SIG-M5 treated with dmso at 0.1 percent for 504 hours (cell line): Measurements from ENCODE around the gene RHEBL1.

ENCODE experiments used
- DNase-seq: peaks from one replicate; lab custom pipeline; 2025; ENCODE audit not compliant: unreplicated experiment; lab: John Stamatoyannopoulos, UW

The RHEBL1 gene

DNA sequence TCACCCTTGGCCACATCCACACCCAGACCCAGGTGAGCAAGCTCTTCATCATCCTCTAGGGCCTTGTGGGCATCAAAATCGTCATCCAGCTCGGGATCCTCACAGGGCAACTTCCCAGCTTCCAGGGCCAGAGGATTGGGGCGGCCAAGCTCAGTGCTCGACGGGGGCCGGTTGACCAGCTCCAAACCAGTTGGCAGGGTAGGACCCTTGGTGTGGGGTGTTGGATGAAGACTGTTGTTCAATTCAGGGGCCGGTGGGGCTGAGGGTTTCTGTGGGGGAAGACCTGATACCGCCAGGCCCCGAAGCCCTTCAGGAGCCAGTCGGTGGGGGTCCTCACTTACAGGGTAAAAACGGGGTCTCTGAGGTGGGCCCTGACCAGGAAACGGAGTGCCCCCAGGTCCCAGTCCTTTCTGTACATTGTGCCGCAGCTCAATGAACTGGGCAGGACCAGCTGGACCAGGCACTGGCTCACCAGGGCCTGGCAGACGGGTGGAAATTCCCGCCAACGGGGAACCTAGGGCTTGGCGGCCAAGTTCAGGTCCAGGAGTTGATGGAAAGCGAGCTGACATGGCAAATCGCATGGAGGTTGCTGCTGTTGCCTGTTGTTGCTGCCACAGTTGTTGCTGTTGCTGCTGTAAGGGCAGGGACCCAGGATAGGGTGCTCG, 31.4 kb downstream of the RHEBL1 start:
- no peak for DNase-seq

DNA sequence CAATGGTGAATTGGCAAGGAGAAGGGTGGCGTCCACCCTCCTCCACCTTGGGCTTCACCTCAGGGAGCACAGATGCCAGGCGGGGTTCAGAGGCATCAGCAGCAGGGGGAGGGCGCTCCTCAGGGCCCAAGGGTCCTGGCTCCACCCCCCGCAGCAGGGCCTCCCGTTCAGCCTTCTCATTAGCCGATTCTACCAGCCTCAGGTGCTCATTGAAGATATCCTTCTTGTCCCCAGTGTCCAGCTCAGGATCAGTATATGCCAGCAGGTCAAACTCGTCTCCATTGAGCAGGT, 31.9 kb downstream of the RHEBL1 start:
- no peak for DNase-seq

DNA sequence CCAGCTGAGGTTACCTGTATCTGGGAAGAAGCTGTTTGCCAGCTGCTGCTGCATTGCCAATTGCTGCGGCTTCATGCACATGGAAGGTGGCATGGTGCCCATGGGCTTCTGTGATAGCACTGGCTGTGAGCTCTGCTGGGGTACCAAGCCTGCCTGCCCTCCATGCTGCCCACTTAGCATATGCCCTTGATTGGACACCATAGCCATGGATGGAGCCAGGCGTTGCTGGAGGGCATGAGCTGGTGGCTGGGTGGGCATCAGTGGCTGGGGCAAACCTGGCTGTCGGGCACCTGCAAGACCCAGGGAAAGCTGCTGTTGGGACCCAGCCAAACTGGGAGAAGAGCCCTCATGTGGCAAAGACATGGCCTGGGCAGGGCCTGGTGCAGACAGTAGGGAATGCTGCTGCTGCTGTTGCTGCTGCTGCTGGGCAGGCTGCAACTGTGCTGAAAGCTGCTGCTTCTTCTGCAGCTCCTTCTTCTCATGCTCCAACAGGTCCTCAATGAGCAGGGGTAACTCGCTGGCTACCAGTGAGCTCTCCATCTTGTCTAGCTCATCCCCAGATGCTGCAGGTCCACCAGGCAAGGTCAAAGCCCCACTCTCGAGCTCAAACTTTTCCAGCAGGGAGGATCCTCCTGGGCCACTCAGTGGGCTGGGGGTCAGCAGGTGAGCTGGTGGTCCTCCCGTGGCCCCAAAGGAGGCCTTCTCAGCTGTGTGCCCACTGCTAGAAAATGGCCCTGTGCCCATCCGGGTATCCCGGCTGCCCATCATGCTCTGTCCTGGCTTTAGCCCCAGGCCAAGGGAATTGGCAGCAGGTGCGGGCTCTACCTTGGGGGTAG, 32.5 kb downstream of the RHEBL1 start:
- DNase-seq, result no peak

GRCh38 chr12:49036029-49036428, 33.8 kb downstream of the RHEBL1 start:
- DNase-seq, result no peak

DNA sequence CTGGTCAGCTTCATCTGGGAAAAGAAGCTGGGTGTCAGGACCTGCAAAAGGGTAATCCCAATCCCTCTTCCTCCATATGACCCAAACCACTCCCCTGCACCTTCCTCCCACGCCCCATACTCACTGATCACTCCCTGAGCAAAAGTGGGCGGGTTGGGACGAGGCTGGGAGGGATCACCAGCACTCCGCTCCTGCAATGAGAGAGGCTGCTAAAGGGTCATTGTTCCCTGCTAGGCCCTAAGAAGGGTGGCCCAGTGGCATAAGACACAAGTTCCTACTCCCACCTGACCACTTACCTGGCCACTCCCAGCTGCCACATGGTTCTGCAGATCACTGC, 35.5 kb downstream of the RHEBL1 start:
- DNase-seq, result no peak

GRCh38 chr12:49033611-49034285, 36.0 kb downstream of the RHEBL1 start:
- DNase-seq, result no peak

DNA sequence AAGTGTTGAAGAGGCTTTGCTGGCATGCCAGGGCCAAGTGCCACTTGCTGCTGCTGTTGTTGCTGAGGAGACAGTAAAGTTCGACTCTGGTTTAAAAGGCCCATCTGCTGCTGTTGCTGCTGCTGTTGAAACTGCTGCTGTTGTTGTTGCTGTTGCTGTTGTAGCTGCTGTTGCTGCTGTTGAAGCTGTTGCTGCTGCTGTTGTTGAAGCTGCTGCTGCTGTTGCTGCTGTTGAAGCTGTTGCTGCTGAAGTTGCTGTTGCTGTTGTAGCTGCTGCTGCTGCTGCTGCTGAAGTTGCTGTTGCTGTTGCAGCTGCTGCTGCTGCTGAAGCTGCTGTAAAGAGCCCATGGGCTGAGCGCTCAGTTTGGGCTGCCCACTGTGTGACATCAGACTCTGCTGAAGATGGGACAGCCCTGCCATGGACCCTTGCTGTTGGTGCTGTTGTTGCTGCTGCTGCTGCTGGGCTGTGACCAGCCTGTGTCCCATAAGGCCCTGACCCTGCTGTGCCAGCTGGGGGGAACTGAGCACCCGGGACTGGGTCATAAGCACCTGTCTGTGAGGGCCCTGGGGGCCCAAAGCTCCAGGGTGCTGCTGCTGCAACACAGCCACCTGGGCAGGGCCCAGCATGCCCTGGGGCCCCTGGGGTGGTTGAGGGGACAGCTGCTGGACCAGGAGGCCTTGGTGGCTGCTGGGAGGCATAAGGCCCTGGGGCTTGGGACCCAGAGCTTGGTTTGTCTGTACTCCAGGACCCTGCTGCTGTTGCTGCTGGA, 36.9 kb downstream of the RHEBL1 start:
- no peak for DNase-seq

GRCh38 chr12:49032276-49032675, 37.5 kb downstream of the RHEBL1 start:
- no peak for DNase-seq

DNA sequence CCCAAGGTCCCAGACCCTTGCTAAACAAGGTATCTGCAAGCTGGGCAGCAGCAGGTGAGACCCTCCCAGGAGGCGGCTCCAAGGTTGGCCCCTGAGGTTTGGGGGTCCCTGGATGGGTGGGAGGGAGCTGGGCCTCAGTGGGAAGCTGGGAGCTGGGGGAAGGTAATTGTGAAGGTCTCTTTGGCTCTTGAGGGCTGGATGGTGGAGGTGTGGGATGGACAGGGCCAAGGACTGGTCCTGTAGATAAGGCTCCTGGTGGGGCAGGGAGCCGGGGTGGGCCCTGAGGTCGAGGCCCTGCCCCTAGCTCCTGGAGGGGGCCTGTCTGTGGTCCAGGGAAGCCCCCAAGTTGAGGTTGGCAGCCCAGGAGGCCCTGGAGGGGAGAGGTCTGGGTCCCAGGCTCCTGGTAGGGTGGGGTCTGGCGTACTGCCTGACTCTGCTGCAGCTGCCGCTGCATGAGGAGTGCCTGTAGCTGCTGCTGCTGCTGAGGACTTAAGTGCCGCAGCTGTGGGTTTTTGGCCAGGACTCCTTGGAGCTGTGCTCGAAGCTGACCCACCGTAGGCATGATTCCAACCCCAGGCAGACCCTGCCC, 38.1 kb downstream of the RHEBL1 start:
- no peak for DNase-seq

GRCh38 chr12:49030714-49031572, 38.8 kb downstream of the RHEBL1 start:
- DNase-seq, result no peak

DNA sequence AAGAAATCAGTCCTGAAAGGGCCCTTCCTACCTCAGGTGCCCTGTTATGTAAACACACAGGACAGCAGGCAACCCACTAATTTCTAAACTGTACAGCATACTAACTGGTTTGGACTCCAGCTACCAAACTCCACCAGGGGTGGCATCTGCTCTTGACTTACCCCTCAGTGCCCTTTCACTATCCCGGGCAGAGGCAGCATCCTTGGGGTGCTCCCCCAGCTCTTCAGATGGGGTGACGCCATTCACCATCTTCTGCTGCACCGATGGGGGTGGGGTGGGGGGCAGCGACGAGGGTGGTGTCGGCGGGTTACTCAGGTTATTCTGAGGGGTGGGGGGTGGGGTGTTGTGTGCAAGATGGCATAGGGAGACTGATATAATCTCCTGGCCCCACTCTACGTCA, 39.7 kb downstream of the RHEBL1 start:
- no peak for DNase-seq

GRCh38 chr12:49028666-49029275, 41.0 kb downstream of the RHEBL1 start:
- no peak for DNase-seq

DNA sequence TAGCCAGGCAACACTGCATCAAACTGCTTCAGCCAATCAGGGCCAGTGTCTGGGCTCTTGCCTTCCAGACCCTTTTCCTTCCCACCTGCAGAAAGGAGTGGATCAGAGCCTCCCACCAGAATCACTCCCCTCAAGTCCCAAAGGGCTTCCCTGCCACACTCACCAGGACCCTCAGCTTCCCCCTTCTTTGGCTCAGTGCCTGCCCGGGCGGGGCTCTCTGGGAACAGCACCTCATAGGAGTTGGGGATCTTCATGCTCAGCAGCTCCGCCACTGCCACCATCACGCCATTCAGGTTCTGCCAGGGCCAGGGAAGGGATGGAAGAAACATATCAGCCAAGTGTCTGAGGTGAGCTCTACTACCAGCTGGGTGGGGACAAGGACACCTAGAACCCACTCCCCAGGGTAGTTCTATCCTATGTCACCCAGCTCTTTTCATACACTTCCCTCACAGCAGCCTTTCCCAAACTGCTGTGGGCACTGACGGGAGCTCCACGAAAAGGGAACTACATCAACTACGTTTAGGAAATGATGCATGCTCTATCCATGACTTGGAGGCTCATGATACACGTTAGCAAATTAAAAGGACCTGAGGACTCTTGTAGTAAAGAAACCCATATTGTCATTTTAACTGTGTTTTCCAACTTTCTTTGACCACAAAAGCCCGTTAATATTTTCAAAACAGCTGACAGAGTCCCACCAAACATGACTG, 41.8 kb downstream of the RHEBL1 start:
- no peak for DNase-seq

- DNase-seq, result no peak
Measured at GRCh38 chr12:49026678-49027480, 42.9 kb downstream of the RHEBL1 start.

GRCh38 chr12:49026101-49026500, 43.7 kb downstream of the RHEBL1 start:
- DNase-seq, result no peak

DNA sequence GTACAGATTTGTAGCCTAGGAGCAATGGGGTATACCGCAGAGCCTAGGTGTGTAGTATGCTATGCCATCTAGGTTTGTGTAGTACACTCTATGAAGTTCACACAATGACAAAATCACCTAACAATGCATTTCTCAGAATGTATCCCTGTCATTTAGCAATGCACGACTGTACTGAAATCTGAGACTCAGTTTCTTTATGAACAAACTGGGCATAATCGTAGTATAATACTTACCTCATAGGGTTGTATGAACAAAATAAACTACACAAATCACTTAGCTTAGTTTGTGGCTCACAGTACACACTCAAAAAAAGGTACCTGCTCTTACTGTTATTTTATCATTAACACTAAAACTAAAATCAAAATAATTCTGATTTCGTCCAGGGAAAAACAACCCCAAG, 44.3 kb downstream of the RHEBL1 start:
- no peak for DNase-seq

DNA sequence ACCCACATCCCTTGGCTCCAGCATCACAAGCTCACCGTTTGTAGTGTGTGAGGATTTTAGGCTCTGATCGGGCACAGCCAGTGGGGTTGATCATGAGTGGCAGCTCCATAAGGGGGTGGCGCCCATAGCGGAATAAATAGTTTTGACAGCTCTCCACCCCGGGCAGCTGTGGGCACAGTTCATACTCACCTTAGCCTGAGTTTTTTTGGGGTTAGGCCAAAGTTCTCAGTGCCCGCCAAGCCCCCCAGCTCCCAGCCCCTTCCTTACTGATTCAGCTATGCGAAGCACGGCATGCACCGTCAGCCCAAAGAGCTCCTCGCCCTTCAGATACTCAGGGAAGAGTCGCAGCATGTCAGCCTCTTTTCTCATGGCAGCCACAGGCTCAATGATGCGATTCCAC, 45.2 kb downstream of the RHEBL1 start:
- DNase-seq, result no peak

DNA sequence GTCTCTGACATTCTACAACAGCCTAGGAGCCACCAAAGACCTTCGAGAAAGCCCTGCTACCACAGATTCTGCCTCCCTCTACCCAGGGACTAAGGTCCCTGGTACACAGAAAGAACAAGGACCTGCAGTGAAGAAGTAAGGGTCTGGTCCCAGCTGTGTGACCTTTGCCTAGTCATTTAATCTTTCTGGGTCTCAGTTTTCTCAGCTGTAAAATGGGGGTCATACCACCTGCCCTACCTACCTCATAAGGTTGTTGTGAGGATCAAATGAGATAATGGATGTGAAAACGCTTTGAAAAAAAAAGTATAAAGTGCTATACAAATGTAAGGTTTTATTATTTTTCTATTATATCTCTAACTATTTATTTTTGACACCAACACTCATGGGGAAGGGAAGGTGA, 46.0 kb downstream of the RHEBL1 start:
- DNase-seq, result no peak
